Brain pericyte (primary cell): Measurements from ENCODE around the gene PLD4.
"Not testable (repeated sequence)": the region's sequence is repeated elsewhere in the genome, so short reads cannot be mapped to it uniquely, and the experiment has no call there.

ENCODE experiments used
- DNase-seq: peaks from one replicate; pipeline ENCODE4 v3.0.0-alpha.2; 2012; ENCODE audit warnings: low read depth, low spot score

Gene PLD4

GRCh38 chr14:104899781-104900180 is 24.9 kb upstream of the PLD4 start:
- no peak for DNase-seq

- no peak for DNase-seq
These were observed 23.8 kb upstream of the PLD4 start for GRCh38 chr14:104900639-104901512.

- DNase-seq: no peak
These were observed 20.7 kb upstream of the PLD4 start for GRCh38 chr14:104903990-104904389.

- DNase-seq: not testable (repeated sequence)
These were observed 19.8 kb upstream of the PLD4 start for GRCh38 chr14:104904650-104905578.

GRCh38 chr14:104905579-104905933 is 19.1 kb upstream of the PLD4 start:
- DNase-seq: not testable (repeated sequence)

GRCh38 chr14:104908303-104908702 is 16.4 kb upstream of the PLD4 start:
- DNase-seq: no peak

GRCh38 chr14:104912053-104912452 is 12.6 kb upstream of the PLD4 start:
- no peak for DNase-seq

- DNase-seq: no peak
These were observed 11.2 kb upstream of the PLD4 start for GRCh38 chr14:104913435-104913834.

GRCh38 chr14:104917116-104917515 is 7.6 kb upstream of the PLD4 start:
- no peak for DNase-seq

- no peak for DNase-seq
These were observed 6.7 kb upstream of the PLD4 start for GRCh38 chr14:104917993-104918392.

GRCh38 chr14:104919152-104919992 is 5.3 kb upstream of the PLD4 start:
- not testable (repeated sequence) for DNase-seq

GRCh38 chr14:104919993-104920315 is 4.7 kb upstream of the PLD4 start:
- DNase-seq: no peak

GRCh38 chr14:104923640-104924420 is 849 bp upstream of the PLD4 start:
- no peak for DNase-seq

GRCh38 chr14:104925214-104925854 is 655 bp downstream of the PLD4 start:
- DNase-seq: no peak

- DNase-seq: no peak
These were observed 1.4 kb downstream of the PLD4 start for GRCh38 chr14:104925855-104926609.

- no peak for DNase-seq
These were observed 2.1 kb downstream of the PLD4 start for GRCh38 chr14:104926619-104927431.

GRCh38 chr14:104927432-104927816 is 2.7 kb downstream of the PLD4 start:
- no peak for DNase-seq

GRCh38 chr14:104927901-104928300 is 3.2 kb downstream of the PLD4 start:
- no peak for DNase-seq
